Adrenal gland (tissue), 5 donors: Measurements from ENCODE around the gene NLRC5.
"Not testable (repeated sequence)": the region's sequence is repeated elsewhere in the genome, so short reads cannot be mapped to it uniquely, and the experiment has no call there.

Source experiments
- CTCF ChIP-seq, 6 experiments: fragments of 450-650 bp in 4 of 6; fragments of 200-600 bp in 2 of 6; sonication (generic) in 1 of 6; IDR thresholded peaks; 1 replicate in 5 of 6; 2 replicates in 1 of 6; pipeline versions ENCODE4 v1.5.1 to v1.8.0; 2016 to 2021; ENCODE audit warnings: antibody characterized with exemption in 6 of 6, mild to moderate bottlenecking in 2 of 6, moderate library complexity in 1 of 6
- POLR2A ChIP-seq, 2 donors: fragments of 450-650 bp; IDR thresholded peaks; one replicate each; pipeline ENCODE4 v1.6.1; 2017; ENCODE audit warnings: antibody characterized with exemption in 2 of 2, mild to moderate bottlenecking in 2 of 2, moderate library complexity in 1 of 2
- donor health status: DM: no; HTN: no; CAD: no.

GRCh38 chr16:57063189-57063588, 73.8 kb downstream of the NLRC5 start:
- not testable (repeated sequence) for TF ChIP-seq CTCF, POLR2A (IDR thresholded peaks at IDR 0.05)
